Liver (tissue), 9 donors: ENCODE measurements around the gene ZNF311. TPM values are rescaled to one million over a fixed set of nuclear protein-coding genes. Genes with fewer than 3 reads are reported as not detected.
"Not testable (repeated sequence)": the region's sequence is repeated elsewhere in the genome, so short reads cannot be mapped to it uniquely, and the experiment has no call there.

Source experiments
- DNase-seq: peaks from one replicate; pipeline ENCODE4 v3.0.0-alpha.2; 2017; ENCODE audit warnings: low spot score
- H3K27ac ChIP-seq, 2 donors: one replicate each; pipeline ENCODE4 v1.7.0; 2013; ENCODE audit warnings: inconsistent platforms in 2 of 2, low read length in 2 of 2, control low read depth in 1 of 2, low read depth in 1 of 2, mild to moderate bottlenecking in 1 of 2
- H3K27me3 ChIP-seq, 4 donors: one replicate each; pipeline versions ENCODE4 v1.6.1 to v1.7.0; 2013; ENCODE audit warnings: low read length in 3 of 4, inconsistent platforms in 1 of 4, mild to moderate bottlenecking in 1 of 4, moderate library complexity in 1 of 4; ENCODE audit not compliant: control insufficient read depth in 4 of 4, insufficient read depth in 4 of 4
- H3K36me3 ChIP-seq, 4 donors: one replicate each; pipeline versions ENCODE4 v1.6.1 to v1.7.0; 2013; ENCODE audit warnings: low read length in 3 of 4, mild to moderate bottlenecking in 3 of 4, low read depth in 1 of 4, moderate library complexity in 1 of 4; ENCODE audit not compliant: control insufficient read depth in 4 of 4, insufficient read depth in 3 of 4
- H3K4me1 ChIP-seq, 4 donors: one replicate each; pipeline versions ENCODE4 v1.6.1 to v1.7.0; 2013; ENCODE audit warnings: low read length in 3 of 4, mild to moderate bottlenecking in 3 of 4, moderate library complexity in 1 of 4; ENCODE audit not compliant: control insufficient read depth in 4 of 4, insufficient read depth in 4 of 4
- H3K4me3 ChIP-seq, 3 donors: one replicate each; pipeline versions ENCODE4 v1.6.1 to v1.7.0; 2013; ENCODE audit warnings: low read length in 3 of 3, control low read depth in 1 of 3, low read depth in 1 of 3, mild to moderate bottlenecking in 1 of 3
- H3K9ac ChIP-seq, 2 donors: one replicate each; pipeline ENCODE4 v1.7.0; 2013; ENCODE audit warnings: low read length in 2 of 2, mild to moderate bottlenecking in 2 of 2, moderate library complexity in 2 of 2, control low read depth in 1 of 2, low read depth in 1 of 2
- H3K9me3 ChIP-seq, 4 donors: one replicate each; pipeline versions ENCODE4 v1.6.1 to v1.7.0; 2013; ENCODE audit warnings: low read length in 3 of 4; ENCODE audit not compliant: control insufficient read depth in 4 of 4
- ATF3 ChIP-seq: IDR thresholded peaks from 2 replicates; pipeline ENCODE4 v1.6.1; 2016; ENCODE audit warnings: antibody characterized with exemption
- CTCF ChIP-seq: fragments of 150-350 bp; IDR thresholded peaks from 2 replicates; pipeline ENCODE4 v1.5.1; 2017; ENCODE audit warnings: improper control_type of control experiment, low read depth, low read length; ENCODE audit not compliant: missing input control
- EGR1 ChIP-seq, 2 donors: IDR thresholded peaks; 2 replicates each; pipeline ENCODE4 v1.6.1; 2016 to 2018; ENCODE audit warnings: antibody characterized with exemption in 2 of 2, low read depth in 2 of 2
- FOXA1 ChIP-seq: IDR thresholded peaks from 2 replicates; pipeline ENCODE4 v1.6.1; 2016; ENCODE audit warnings: antibody characterized with exemption
- FOXA2 ChIP-seq: IDR thresholded peaks from 2 replicates; pipeline ENCODE4 v1.6.1; 2016; ENCODE audit warnings: antibody characterized with exemption
- GABPA ChIP-seq, 2 donors: IDR thresholded peaks in 1 of 2; conservative IDR thresholded peaks in 1 of 2; 2 replicates each; pipeline ENCODE4 v1.6.1; 2016; ENCODE audit warnings: antibody characterized with exemption in 2 of 2, mild to moderate bottlenecking in 1 of 2, moderate library complexity in 1 of 2
- HNF4A ChIP-seq, 2 donors: conservative IDR thresholded peaks; 2 replicates each; pipeline ENCODE4 v1.6.1; 2016; ENCODE audit warnings: antibody characterized with exemption in 2 of 2, mild to moderate bottlenecking in 2 of 2
- MAX ChIP-seq: IDR thresholded peaks from 2 replicates; pipeline ENCODE4 v1.6.1; 2016; ENCODE audit warnings: antibody characterized with exemption
- REST ChIP-seq: IDR thresholded peaks from 2 replicates; pipeline ENCODE4 v1.6.1; 2016; ENCODE audit warnings: antibody characterized with exemption, mild to moderate bottlenecking
- SP1 ChIP-seq: IDR thresholded peaks from 2 replicates; pipeline ENCODE4 v1.6.1; 2018; ENCODE audit warnings: antibody characterized with exemption, mild to moderate bottlenecking
- TAF1 ChIP-seq: conservative IDR thresholded peaks from 2 replicates; pipeline ENCODE4 v1.6.1; 2016; ENCODE audit warnings: antibody characterized with exemption, mild to moderate bottlenecking
- YY1 ChIP-seq: IDR thresholded peaks from 2 replicates; pipeline ENCODE4 v1.6.1; 2016; ENCODE audit warnings: antibody characterized with exemption, mild to moderate bottlenecking
- ZBTB33 ChIP-seq: IDR thresholded peaks from 2 replicates; pipeline ENCODE4 v1.6.1; 2016; ENCODE audit warnings: antibody characterized with exemption
- WGBS: extraction: QIAGEN DNeasy Blood & Tissue Kit; methylation state at CpG from one replicate; pipeline ENCODE4 v1.1.7; 2013; 5-methylcytosine and 5-hydroxymethylcytosine counted together
- polyA plus RNA-seq, 2 donors: library from polyadenylated mRNA; stranded (reverse) in 1 of 2; unstranded in 1 of 2; fragments of 200-250 nt in 1 of 2; fragments of >200 nt in 1 of 2; fragmentation: Nextera tagmentation in 1 of 2; extraction: Ambion mirVana in 1 of 2; gene quantifications; one replicate each; pipeline versions ENCODE4 v1.2.1 to v1.2.3, GENCODE V29; 2013 to 2015
- total RNA-seq, 2 donors: library from RNA; depleted of rRNA; stranded (reverse); fragments of >200 nt; gene quantifications; one replicate each; pipeline ENCODE4 v1.2.3, GENCODE V29; 2014
- donor health status: healthy.
- donor health status: healthy.
- donor health status: healthy.
- donor health status: healthy.
- donor health status: healthy.

The ZNF311 gene
- total and polyA plus RNA-seq, 4 donors, result 0.19 to 1.1 (median 0.36) TPM

- H3K27me3 ChIP-seq, result no peaks in the 10 kb centered on the region
- no peak overlapping the region for H3K27ac ChIP-seq
- TF ChIP-seq FOXA1 (no peak), ATF3 (peak; percentile 100), ZBTB33 (no peak), CTCF (no peak), EGR1 (IDR thresholded peaks at IDR 0.05; ENCODE audit: low read depth in 2 of 2) (no peak), YY1 (peak; percentile 92), GABPA (IDR thresholded peaks at IDR 0.05 in 1 of 2, conservative IDR thresholded peaks at IDR 0.05 in 1 of 2) (no peak), HNF4A (conservative IDR thresholded peaks at IDR 0.05) (no peak), MAX (peak; percentile 31), TAF1 (no peak)
- no peaks in the 10 kb centered on the region for H3K36me3 ChIP-seq
- DNase-seq, result peak; percentile 65
- no peak overlapping the region for H3K9ac ChIP-seq
- peak overlapping the region in 1 of 3 donors; percentile 31 for H3K4me3 ChIP-seq
- no peaks in the 10 kb centered on the region for H3K9me3 ChIP-seq
- WGBS, result 16% methylated on average over 13 of the region's 13 CpGs
- peaks cover 0 to 9% (median 6%) of the 10 kb centered on the region in 4 donors for H3K4me1 ChIP-seq
Observed at GRCh38 chr6:28953039-28953584, 52.0 kb downstream of the ZNF311 start.

- H3K27me3 ChIP-seq, H3K27ac ChIP-seq, H3K4me3 ChIP-seq, DNase-seq, H3K36me3 ChIP-seq, H3K9me3 ChIP-seq, H3K4me1 ChIP-seq, H3K9ac ChIP-seq: not testable (repeated sequence)
- 98% methylated on average over 41 of the region's 41 CpGs for WGBS
Observed at GRCh38 chr6:28949656-28950195, 55.4 kb downstream of the ZNF311 start.

GRCh38 chr6:28948782-28949486, 56.2 kb downstream of the ZNF311 start:
- Histone ChIP-seq H3K27me3 (no peaks in the 10 kb centered on the region), H3K36me3 (no peaks in the 10 kb centered on the region), H3K4me1 (peaks cover 1 to 10% (median 6%) of the 10 kb centered on the region in 4 donors), H3K27ac (no peak overlapping the region), H3K9ac (no peak overlapping the region), H3K4me3 (no peak overlapping the region), H3K9me3 (no peaks in the 10 kb centered on the region)
- DNase-seq, result no peak
- WGBS, result 86% methylated on average over 23 of the region's 23 CpGs
- TF ChIP-seq FOXA2, result no peak
- no peak for TF ChIP-seq REST
- no peak for TF ChIP-seq ATF3
- no peak for TF ChIP-seq SP1
